ENCODE data around the gene OTOG. TPM values are rescaled to one million over a fixed set of nuclear protein-coding genes. Genes with fewer than 3 reads are reported as not detected.
A peak's percentile ranks its signal among the peaks of the same experiment; 100 is the strongest.

OTOG gene
- total RNA-seq, 2 donors from 2014 or later, result not detected

- H3K27me3 Mint-ChIP-seq, result peaks cover 4 to 9% of the 10 kb centered on the region in 2 donors
- H3K4me1 Mint-ChIP-seq (ENCODE audit: low read depth in 2 of 2), result no peaks in the 10 kb centered on the region
- DNase-seq (ENCODE audit: low spot score), result no peak
- no peak overlapping the region for H3K4me3 Mint-ChIP-seq
- H3K9me3 Mint-ChIP-seq, result no peaks in the 10 kb centered on the region
- H3K27ac Mint-ChIP-seq, result no peak overlapping the region
- no peaks in the 10 kb centered on the region for H3K36me3 Mint-ChIP-seq
- ATAC-seq, result no peak
These were observed 95.9 kb downstream of the OTOG start for GRCh38 chr11:17642980-17643379.

GRCh38 chr11:17643506-17644405 is 96.7 kb downstream of the OTOG start:
- no peaks in the 10 kb centered on the region for H3K36me3 Mint-ChIP-seq
- no peak overlapping the region for H3K4me3 Mint-ChIP-seq
- no peak overlapping the region for H3K27ac Mint-ChIP-seq
- H3K27me3 Mint-ChIP-seq, result peaks cover 6 to 9% of the 10 kb centered on the region in 2 donors
- H3K4me1 Mint-ChIP-seq (ENCODE audit: low read depth in 2 of 2), result no peaks in the 10 kb centered on the region
- DNase-seq (ENCODE audit: low spot score) (no peak), ATAC-seq (no peak)
- H3K9me3 Mint-ChIP-seq, result no peaks in the 10 kb centered on the region

DNA sequence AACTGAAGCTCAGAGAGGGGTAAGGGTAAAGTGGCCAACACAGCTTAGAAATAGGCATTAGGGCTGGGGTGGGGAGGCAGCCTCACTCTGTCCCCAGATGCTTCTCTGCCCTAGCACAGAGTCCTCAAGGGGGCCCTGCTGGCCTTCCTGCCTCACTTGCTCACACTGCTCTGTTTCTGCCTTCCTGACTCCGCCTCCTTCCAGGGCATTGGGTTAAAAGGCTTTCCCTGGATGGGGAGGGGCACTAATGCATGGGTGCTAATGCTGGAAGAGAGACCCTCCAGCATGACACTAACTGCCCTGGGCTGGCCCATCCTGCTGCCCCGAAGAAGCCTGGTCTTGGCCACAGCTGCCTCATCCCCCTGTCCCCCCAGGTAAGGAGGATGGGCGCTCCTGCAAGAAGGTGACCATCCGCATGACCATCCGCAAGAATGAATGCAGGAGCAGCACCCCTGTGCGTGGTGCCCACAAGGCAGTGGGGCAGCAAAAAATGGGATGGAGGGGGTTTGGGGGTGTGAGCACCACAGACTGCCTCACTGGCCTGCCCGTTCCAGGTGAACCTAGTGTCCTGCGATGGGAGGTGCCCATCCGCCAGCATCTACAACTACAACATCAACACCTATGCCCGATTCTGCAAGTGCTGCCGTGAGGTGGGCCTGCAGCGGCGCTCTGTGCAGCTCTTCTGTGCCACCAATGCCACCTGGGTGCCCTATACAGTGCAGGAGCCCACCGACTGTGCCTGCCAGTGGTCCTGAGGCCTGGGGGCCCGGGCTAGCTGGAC is 98.3 kb downstream of the OTOG start:
- H3K4me1 Mint-ChIP-seq (ENCODE audit: low read depth in 2 of 2), result no peaks in the 10 kb centered on the region
- H3K36me3 Mint-ChIP-seq, result no peaks in the 10 kb centered on the region
- H3K9me3 Mint-ChIP-seq, result no peaks in the 10 kb centered on the region
- DNase-seq (ENCODE audit: low spot score) (no peak), ATAC-seq (no peak)
- H3K4me3 Mint-ChIP-seq, result no peak overlapping the region
- H3K27me3 Mint-ChIP-seq, result peaks cover 13 to 20% of the 10 kb centered on the region in 2 donors
- H3K27ac Mint-ChIP-seq, result no peak overlapping the region

DNA sequence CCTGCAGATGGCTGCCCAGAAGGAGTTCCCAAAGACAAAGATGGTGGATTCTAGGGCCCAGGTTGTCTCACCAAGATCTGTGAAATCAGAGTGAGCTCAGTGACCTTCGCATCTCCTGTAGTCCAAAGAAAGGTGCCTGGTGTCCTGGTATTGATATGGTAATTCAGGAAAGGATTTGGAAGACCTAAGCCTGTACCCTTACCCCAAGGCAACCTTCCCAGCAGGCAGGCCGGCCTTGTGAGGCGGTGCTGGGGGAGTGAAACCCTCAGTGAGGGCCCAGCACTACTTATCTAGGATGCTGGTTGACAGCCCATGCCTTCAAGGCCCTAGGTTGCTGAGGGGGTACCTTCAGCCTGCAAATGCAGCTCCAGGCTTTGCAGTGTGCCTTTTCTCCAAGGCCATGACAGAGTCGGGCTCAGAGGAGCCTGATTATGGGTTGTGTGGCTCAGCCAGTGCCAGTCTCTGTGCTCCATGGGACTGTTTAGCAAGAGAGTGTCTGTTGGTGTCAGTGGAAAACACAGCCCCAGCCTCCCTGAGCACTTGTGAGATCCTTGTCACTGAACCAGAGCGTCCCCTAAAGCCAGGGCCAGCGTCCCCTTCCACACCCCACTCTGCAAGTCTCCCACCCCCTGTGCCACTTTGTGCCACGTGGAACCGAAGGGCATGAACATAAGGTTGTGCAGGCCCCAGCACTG is 99.5 kb downstream of the OTOG start:
- no peak overlapping the region for H3K27ac Mint-ChIP-seq
- H3K9me3 Mint-ChIP-seq, result no peaks in the 10 kb centered on the region
- ATAC-seq, result no peak
- no peak overlapping the region for H3K4me3 Mint-ChIP-seq
- no peak for DNase-seq (ENCODE audit: low spot score)
- H3K27me3 Mint-ChIP-seq, result peaks cover 20 to 23% of the 10 kb centered on the region in 2 donors
- no peaks in the 10 kb centered on the region for H3K36me3 Mint-ChIP-seq
- H3K4me1 Mint-ChIP-seq (ENCODE audit: low read depth in 2 of 2), result no peaks in the 10 kb centered on the region

DNA sequence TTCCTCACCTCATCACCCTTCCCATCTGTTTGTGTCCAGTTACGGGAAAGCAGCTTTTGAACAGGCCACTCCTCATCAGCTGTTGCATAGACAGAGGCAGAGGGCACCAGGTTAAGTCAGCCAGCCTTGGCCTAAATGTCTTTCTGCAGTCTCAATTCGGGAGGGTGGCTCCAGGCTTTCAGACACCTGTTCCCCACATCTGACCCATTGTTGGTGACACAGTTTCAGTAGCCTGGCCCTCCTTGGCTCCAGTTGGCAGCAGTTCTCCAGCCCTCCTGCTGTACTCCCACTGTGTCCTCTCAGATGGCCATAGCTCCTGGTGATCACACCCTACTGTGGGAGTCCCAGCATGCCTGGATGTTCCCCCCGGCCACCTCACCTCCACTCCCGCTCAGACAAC is 101.5 kb downstream of the OTOG start:
- H3K27me3 Mint-ChIP-seq, result peaks cover 20 to 28% of the 10 kb centered on the region in 2 donors
- H3K4me1 Mint-ChIP-seq (ENCODE audit: low read depth in 2 of 2), result no peaks in the 10 kb centered on the region
- no peak overlapping the region for H3K4me3 Mint-ChIP-seq

GRCh38 chr11:17649261-17649660 is 102.2 kb downstream of the OTOG start:
- Mint-ChIP-seq H3K36me3 (no peaks in the 10 kb centered on the region), H3K4me3 (no peak overlapping the region), H3K27me3 (peaks cover 25 to 27% of the 10 kb centered on the region in 2 donors), H3K27ac (no peak overlapping the region), H3K9me3 (no peaks in the 10 kb centered on the region), H3K4me1 (ENCODE audit: low read depth in 2 of 2) (no peaks in the 10 kb centered on the region)
- no peak for ATAC-seq
- no peak for DNase-seq (ENCODE audit: low spot score)

More for the DNA sequence above, 101.5 kb downstream of the OTOG start:
- Mint-ChIP-seq H3K9me3 (no peaks in the 10 kb centered on the region), H3K36me3 (no peaks in the 10 kb centered on the region), H3K27ac (no peak overlapping the region)
- no peak for DNase-seq (ENCODE audit: low spot score)
- ATAC-seq, result no peak

DNA sequence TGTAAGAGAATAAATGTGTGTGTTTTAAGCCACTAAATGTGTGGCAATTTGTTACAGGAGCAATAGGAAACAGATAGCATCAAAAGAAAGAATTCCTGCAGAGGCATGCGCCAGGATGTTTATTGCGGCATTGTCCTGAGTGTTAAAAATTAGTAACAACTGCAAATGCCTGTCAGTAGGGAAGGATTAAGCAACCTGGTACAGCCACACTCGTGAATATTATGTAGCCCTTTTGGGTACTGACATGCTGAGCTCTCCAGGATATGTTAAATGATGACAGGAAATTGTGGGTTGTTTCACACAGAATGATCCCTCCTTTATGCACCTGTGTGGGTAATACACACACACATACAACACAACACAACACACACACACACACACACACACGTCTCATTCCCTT is 102.6 kb downstream of the OTOG start:
- Mint-ChIP-seq H3K9me3 (no peaks in the 10 kb centered on the region), H3K36me3 (no peaks in the 10 kb centered on the region), H3K4me3 (no peak overlapping the region), H3K27ac (no peak overlapping the region), H3K4me1 (ENCODE audit: low read depth in 2 of 2) (no peaks in the 10 kb centered on the region), H3K27me3 (peaks cover 26 to 29% of the 10 kb centered on the region in 2 donors)
- no peak for ATAC-seq
- no peak for DNase-seq (ENCODE audit: low spot score)

DNA sequence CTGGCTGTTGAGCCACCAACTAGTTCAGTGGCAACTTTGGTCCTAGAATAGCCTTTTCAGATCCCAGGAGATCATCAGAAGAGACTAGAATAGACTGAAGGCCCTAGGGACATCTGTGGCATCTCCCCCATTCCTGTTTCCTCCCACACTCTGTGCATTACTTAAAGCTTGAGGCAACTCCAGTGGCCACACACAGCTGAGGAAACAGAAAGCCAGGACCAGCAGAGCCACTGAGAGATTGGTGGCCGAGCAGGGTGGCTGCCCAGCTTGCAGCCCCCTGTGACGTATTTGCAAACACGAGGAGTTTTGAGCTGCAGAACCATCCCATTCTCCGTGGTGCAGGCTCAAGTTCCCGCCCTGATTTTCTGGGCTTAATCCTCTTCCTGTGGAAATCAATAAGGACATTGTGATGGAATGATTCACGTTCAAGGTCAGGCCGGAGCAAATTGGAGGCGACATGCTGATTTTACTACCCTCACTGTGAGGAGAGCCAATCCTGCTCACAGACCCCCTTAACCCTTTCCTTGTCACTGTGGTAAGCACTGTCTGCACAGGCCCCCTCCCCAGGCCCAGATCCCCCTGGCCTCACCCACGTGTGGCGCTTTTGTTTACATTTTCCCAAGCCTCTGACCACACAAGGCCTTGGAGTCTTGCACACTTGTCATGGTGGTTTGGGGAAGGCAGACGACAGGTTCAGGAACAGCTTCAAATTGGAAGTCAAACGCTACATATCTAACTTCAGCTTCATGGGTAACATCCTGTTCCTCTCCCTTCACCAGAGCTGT is 103.3 kb downstream of the OTOG start:
- no peak overlapping the region for H3K27ac Mint-ChIP-seq
- no peaks in the 10 kb centered on the region for H3K4me1 Mint-ChIP-seq (ENCODE audit: low read depth in 2 of 2)
- H3K27me3 Mint-ChIP-seq, result peaks cover 29 to 36% of the 10 kb centered on the region in 2 donors
- no peaks in the 10 kb centered on the region for H3K36me3 Mint-ChIP-seq
- ATAC-seq (no peak), DNase-seq (ENCODE audit: low spot score) (no peak)
- H3K9me3 Mint-ChIP-seq, result no peaks in the 10 kb centered on the region
- H3K4me3 Mint-ChIP-seq, result no peak overlapping the region

GRCh38 chr11:17651061-17651460 is 104.0 kb downstream of the OTOG start:
- H3K27me3 Mint-ChIP-seq, result peaks cover 34 to 43% of the 10 kb centered on the region in 2 donors
- no peak for ATAC-seq

DNA sequence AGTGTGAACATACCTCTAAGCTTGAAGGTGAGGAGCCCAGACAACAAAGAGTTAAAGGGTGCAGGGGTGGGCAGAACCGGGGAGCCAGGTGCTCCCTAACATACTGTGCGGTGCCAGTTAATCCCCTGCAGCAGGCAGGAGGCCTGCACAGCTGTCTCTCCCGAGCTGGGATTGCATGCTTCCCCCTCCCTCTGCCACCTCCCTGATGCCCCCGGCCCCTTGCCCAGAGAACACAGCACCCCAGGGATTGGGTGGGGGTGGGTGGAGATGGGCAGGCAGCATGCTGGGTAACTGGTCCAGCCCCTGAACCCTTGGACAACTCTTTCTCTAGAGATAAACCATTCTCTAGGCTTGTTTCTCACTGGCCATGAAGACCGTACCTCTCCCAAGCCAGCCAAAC is 104.6 kb downstream of the OTOG start:
- Mint-ChIP-seq H3K9me3 (peaks cover 3% of the 10 kb centered on the region), H3K4me3 (no peak overlapping the region), H3K27ac (no peak overlapping the region), H3K36me3 (peaks cover 6% of the 10 kb centered on the region), H3K4me1 (ENCODE audit: low read depth in 2 of 2) (no peaks in the 10 kb centered on the region), H3K27me3 (peaks cover 34 to 46% of the 10 kb centered on the region in 2 donors)
- ATAC-seq, result no peak
- DNase-seq (ENCODE audit: low spot score), result no peak

More at GRCh38 chr11:17651061-17651460, 104.0 kb downstream of the OTOG start:
- Mint-ChIP-seq H3K4me3 (no peak overlapping the region), H3K36me3 (peaks cover 6% of the 10 kb centered on the region), H3K27ac (no peak overlapping the region), H3K4me1 (ENCODE audit: low read depth in 2 of 2) (no peaks in the 10 kb centered on the region), H3K9me3 (peaks cover 3% of the 10 kb centered on the region)
- no peak for DNase-seq (ENCODE audit: low spot score)

GRCh38 chr11:17652556-17652955 is 105.5 kb downstream of the OTOG start:
- H3K27me3 Mint-ChIP-seq, result peaks cover 32 to 48% of the 10 kb centered on the region in 2 donors
- no peak overlapping the region for H3K27ac Mint-ChIP-seq
- H3K4me1 Mint-ChIP-seq (ENCODE audit: low read depth in 2 of 2), result no peaks in the 10 kb centered on the region

GRCh38 chr11:17653611-17654010 is 106.6 kb downstream of the OTOG start:
- H3K27me3 Mint-ChIP-seq, result peaks cover 34 to 54% of the 10 kb centered on the region in 2 donors

More at GRCh38 chr11:17652556-17652955, 105.5 kb downstream of the OTOG start:
- ATAC-seq (no peak), DNase-seq (ENCODE audit: low spot score) (no peak)
- peaks cover 6% of the 10 kb centered on the region for H3K36me3 Mint-ChIP-seq
- peaks cover 3% of the 10 kb centered on the region for H3K9me3 Mint-ChIP-seq
- no peak overlapping the region for H3K4me3 Mint-ChIP-seq

DNA sequence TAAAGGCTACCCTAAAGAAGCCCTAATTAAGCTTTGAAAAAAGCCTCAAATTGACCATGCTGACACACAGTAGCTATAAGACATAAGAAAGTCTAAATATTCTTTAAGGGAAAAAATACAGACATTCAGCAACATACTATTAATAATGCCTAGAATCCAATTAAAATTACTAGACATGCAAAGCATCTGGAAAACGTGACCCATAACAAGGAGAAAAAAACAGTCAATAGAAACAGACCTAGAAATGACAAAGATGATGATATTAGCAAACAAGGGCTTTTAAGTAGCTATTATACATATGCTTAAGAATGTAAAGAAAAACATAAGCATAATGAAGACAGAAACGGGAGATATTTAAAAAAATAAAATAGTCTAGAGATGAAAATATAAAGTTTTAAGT is 108.6 kb downstream of the OTOG start:
- H3K27ac Mint-ChIP-seq, result no peak overlapping the region
- peaks cover 3% of the 10 kb centered on the region for H3K9me3 Mint-ChIP-seq
- no peak overlapping the region for H3K4me3 Mint-ChIP-seq
- peaks cover 28 to 56% of the 10 kb centered on the region in 2 donors for H3K27me3 Mint-ChIP-seq
- DNase-seq (ENCODE audit: low spot score), result no peak
- ATAC-seq, result no peak
- peaks cover 6% of the 10 kb centered on the region for H3K36me3 Mint-ChIP-seq
- H3K4me1 Mint-ChIP-seq (ENCODE audit: low read depth in 2 of 2), result no peaks in the 10 kb centered on the region

More at GRCh38 chr11:17653611-17654010, 106.6 kb downstream of the OTOG start:
- H3K4me1 Mint-ChIP-seq (ENCODE audit: low read depth in 2 of 2), result no peaks in the 10 kb centered on the region
- peaks cover 3% of the 10 kb centered on the region for H3K9me3 Mint-ChIP-seq
- no peak overlapping the region for H3K27ac Mint-ChIP-seq
- DNase-seq (ENCODE audit: low spot score) (no peak), ATAC-seq (peak in 1 of 2 donors; percentile 17)
- peaks cover 6% of the 10 kb centered on the region for H3K36me3 Mint-ChIP-seq
- no peak overlapping the region for H3K4me3 Mint-ChIP-seq

Measured in natural killer cell treated with Interleukin-12 subunit alpha and Interleukin-12 subunit beta and Interleukin-15 and Interleukin-18, amount 100 ng/mL, for 72 hours (primary cell).